ENCODE measurements around the gene INHBE. TPM values are rescaled to one million over a fixed set of nuclear protein-coding genes. Genes with fewer than 3 reads are reported as not detected.

Gene INHBE
- polyA plus RNA-seq, 3 donors, result 0.53 to 0.77 (median 0.53) TPM

GRCh38 chr12:57460468-57460784 is 5.3 kb downstream of the INHBE start:
- DNase-seq, result no peak

- DNase-seq, result no peak
Measured at GRCh38 chr12:57460841-57461275, 5.8 kb downstream of the INHBE start.

GRCh38 chr12:57461276-57461916 is 6.3 kb downstream of the INHBE start:
- DNase-seq, result peak; percentile 89

- no peak for DNase-seq
Measured at GRCh38 chr12:57461917-57462250, 6.8 kb downstream of the INHBE start.

- peak; percentile 92 for DNase-seq
Measured at GRCh38 chr12:57462251-57462911, 7.3 kb downstream of the INHBE start.

GRCh38 chr12:57462912-57463253 is 7.8 kb downstream of the INHBE start:
- no peak for DNase-seq

GRCh38 chr12:57464569-57464968 is 9.5 kb downstream of the INHBE start:
- DNase-seq, result no peak

GRCh38 chr12:57465030-57465746 is 10.1 kb downstream of the INHBE start:
- DNase-seq, result no peak

- no peak for DNase-seq
Measured at GRCh38 chr12:57465747-57466505, 10.8 kb downstream of the INHBE start.

- no peak for DNase-seq
Measured at GRCh38 chr12:57467212-57467874, 12.2 kb downstream of the INHBE start.

- no peak for DNase-seq
Measured at GRCh38 chr12:57467915-57468314, 12.8 kb downstream of the INHBE start.

- DNase-seq, result no peak
Measured at GRCh38 chr12:57469296-57470164, 14.4 kb downstream of the INHBE start.

GRCh38 chr12:57470286-57470969 is 15.3 kb downstream of the INHBE start:
- DNase-seq, result no peak

GRCh38 chr12:57470970-57471656 is 16.0 kb downstream of the INHBE start:
- no peak for DNase-seq

- DNase-seq, result no peak
Measured at GRCh38 chr12:57471661-57472060, 16.6 kb downstream of the INHBE start.

- no peak for DNase-seq
Measured at GRCh38 chr12:57472391-57472790, 17.3 kb downstream of the INHBE start.

GRCh38 chr12:57473392-57473791 is 18.3 kb downstream of the INHBE start:
- DNase-seq, result no peak

GRCh38 chr12:57473886-57474285 is 18.8 kb downstream of the INHBE start:
- DNase-seq, result no peak

GRCh38 chr12:57474430-57474829 is 19.3 kb downstream of the INHBE start:
- no peak for DNase-seq

GRCh38 chr12:57474862-57475261 is 19.8 kb downstream of the INHBE start:
- no peak for DNase-seq
